Activated CD4-positive, CD25-positive, alpha-beta regulatory T cell (primary cell): ENCODE results near the gene POLDIP3.

Experiments used
- DNase-seq, 4 experiments: peaks; one replicate each; lab custom pipeline; 2025; lab: John Stamatoyannopoulos, UW

POLDIP3 gene, protein sequence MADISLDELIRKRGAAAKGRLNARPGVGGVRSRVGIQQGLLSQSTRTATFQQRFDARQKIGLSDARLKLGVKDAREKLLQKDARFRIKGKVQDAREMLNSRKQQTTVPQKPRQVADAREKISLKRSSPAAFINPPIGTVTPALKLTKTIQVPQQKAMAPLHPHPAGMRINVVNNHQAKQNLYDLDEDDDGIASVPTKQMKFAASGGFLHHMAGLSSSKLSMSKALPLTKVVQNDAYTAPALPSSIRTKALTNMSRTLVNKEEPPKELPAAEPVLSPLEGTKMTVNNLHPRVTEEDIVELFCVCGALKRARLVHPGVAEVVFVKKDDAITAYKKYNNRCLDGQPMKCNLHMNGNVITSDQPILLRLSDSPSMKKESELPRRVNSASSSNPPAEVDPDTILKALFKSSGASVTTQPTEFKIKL

DNA sequence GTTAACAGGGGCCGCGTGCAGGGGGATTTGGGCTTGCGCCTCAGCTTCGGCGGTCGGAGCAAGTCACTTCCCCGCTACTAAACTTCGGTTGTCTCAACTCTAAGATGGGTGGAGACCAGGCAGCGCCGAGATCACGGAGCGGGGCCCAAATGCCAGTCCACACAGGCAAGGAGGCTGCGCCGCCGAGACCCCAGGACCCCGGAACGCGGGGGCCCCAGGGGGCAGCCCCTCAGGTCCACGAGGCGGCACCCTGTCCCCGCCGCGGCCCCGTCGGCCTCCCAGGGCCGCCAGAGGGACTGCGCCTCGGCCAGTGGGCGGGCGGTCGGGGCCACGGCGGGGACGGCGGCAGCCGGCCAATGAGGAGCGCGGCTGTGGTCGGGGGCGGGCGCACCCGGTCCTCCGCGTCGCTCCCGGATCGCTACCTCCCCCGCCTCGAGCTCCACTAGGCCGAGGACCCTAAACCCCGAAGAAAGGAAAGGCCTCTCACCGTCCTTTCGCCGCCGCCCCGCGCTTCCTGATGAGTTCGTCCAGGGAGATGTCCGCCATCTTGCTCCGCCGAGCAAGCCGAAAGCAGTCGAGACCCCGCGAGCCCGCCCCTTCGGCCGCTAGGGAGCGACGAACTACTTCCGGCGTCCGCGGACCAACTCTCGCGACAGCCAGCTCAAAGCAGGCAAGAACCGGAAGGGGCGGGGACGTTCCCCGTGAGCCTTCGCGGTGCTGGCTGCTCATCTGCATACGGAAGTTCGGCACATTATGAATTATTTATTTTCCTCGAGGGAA is at the start of gene POLDIP3:
Gene POLDIP3, minus strand, starts transcription at position 572 of the 780 bp plus-strand sequence. Its CDS starts 26 bp downstream, at position 546.
- DNase-seq, result peak; percentile 96 to 99 (median 98)

GRCh38 chr22:42661985-42662831 is 47.5 kb upstream of the POLDIP3 start:
- DNase-seq, result peak; percentile 61 to 77 (median 68)

DNA sequence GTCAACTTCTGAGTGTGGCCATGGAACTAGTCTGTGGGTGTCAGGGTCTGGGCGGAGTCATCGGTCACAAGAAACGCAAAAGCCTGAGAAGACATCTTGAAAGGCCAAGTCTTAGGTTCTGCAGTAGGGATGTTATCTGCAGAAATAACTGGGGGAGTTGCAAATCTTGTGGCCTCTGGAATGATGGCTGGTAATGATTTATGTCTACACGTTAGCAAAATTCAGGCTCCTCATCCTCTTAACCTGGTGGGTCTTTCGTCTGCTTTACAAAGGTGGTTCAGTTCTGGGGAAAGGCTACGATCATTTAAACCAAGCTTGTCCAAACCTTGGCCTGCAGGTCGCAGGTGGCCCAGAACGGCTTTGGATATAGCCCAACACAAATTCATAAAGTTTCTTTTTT is 41.9 kb upstream of the POLDIP3 start:
- no peak for DNase-seq

DNA sequence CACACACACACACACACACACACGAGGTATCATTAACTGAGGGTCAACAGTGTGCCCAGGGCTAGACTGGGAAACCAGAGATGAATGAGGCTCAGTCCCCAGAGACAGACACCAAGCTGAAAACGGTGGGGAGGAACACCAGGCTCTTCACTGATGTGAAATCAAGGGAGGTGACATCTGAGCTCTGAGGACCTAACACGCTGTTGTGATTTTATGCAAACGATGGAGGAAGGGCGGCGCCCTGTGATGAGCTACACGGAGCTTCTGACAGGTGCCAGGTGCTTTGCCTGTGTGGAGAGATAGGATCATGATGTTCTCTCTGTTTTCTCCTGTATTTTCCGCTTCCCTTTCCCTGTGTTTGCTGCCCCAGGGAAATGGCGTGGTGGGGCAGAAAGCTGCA is 41.0 kb upstream of the POLDIP3 start:
- no peak for DNase-seq

DNA sequence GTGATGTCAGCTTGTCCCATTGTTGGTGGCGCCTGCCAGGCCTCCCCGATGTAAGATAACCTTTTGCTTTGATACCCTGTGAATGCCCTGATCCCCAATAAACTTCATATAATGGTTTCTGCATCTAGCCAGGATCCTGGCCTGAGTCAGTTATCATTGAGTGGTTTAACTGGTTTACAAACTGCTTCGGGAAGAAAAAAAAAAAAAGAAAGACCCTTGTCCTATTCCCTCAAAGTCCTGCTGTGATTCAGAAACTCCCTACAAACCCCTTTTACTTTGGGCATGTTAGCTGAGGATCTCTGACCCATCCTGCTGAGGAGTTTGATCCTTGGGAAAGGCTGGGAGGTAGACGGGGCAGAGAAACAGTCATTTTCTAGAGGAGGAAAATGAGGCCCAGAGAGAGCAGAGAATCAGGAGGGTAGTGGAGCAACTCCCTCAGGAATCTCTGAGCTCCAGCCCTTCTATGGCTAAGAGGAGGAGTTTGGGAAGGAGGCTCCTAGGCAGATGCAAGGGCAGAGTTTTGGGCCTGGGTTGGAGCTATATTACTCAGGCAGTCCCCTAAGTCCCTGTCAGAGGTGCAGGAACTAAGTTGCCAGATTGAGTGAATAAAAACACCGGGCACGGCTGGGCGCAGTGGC is 39.9 kb upstream of the POLDIP3 start:
- DNase-seq, result no peak

- no peak for DNase-seq
Observed at GRCh38 chr22:42653999-42654398, 39.3 kb upstream of the POLDIP3 start.

- DNase-seq, result no peak
Observed at GRCh38 chr22:42651134-42651533, 36.5 kb upstream of the POLDIP3 start.

GRCh38 chr22:42649246-42650099 is 34.8 kb upstream of the POLDIP3 start, which contains the start of gene CYB5R3:
Gene CYB5R3 (minus strand): TSS chr22:42649392. CDS start chr22:42649315, 77 bp downstream.
- peak; percentile 55 to 66 (median 61) for DNase-seq

DNA sequence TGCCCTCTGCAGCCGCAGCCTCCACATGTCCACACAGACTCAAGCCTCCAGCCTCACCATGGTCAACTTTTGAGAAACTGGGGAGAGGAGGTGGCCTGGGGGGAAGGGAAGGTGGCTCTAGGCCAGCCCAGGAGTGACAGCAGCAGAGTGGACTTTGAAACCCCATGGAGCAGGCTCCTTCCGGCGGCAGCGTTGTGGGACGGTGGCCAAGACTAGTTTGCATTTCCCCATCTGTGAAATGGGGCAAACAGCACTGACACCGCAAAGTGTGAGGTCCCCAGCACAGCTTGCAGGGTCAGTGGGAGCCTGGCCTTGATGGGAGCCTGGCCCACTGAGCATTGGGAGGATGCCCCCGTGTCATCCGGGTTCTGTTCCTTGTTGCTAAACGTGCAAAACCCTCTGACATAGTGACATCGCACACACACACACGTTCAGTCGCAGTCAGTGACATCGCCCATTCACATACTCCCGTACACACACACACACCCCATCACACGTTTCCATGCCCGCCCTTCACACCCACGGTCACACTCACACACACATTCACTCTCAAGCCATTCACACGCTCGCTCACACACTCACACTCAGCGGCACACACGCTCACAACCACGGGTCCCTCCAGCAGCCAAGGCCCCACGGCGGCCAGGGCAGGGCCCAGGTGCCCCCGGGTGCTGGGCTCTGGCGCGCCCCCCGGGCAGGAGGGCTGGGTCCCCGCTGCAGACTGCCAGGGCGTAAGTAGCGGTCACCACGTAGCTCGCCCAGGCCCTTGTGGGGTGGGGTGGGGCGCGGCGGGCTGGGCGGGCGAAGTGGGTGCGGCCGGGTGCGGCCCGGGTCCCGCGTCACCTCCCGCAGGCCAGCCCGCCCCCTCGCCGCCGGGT is 33.9 kb upstream of the POLDIP3 start:
- peak in 1 of 4 experiments; percentile 30 for DNase-seq

DNA sequence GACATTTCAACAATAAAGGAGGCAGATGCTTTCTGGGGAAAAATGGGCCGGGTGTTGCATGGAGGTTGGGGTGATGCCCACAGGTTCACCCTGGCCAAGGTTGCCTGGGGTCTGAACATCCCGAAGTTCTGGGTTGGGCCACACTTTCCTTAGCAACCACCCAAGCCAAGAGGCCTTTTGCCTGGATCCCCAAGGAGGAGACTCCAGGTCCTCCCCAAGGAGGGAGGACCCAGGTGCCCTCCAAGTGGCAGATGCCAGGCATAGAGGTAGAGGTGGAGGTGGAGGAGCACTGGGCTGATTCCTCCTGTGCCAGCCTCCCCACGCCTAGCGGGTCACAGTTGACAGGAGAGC is 33.3 kb upstream of the POLDIP3 start:
- DNase-seq, result no peak

DNA sequence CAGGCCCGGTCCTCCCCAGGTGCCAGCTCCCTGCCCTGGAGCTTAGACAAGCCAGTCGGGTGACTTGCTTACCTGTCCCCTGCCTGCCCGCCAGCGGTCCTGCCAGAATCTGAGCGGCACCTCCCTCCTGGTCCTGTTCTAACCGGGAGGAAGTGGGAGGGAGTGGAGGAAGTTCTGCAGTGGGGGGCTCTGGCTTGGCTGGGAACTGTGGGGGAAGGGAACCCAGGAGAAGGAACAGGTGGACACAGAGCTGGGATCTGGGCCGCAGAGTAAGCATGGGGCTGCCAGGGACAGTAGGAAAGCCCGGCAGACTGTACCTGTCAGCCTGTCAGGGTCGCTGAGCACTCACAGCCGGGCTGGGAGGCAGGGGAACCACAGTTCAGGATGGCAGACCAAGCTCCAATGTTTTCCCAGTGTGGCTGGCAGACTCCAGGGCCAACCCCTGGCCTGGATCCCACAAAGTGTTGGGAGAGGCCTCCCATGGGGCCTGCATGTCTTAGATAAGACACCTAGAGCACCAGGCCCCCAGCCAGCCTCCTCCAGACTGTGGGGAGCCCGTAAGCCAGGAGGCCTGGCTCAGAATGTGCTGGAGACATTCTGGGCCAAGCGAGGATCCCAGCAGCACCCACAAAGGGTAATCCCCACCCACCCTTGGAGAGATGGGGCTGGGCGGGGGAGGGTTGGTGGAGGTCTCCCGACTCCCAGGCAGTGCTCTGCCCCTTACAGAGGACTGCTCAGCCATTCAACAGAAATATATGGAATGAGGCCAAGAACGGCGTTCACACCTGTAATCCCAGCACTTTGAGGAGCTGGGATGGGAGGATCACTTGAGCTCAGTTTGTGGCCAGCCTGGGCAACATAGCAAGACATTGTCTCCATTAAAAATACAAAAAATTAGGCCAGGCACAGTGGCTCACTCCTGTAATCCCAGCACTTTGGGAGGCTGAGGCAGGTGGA is 32.2 kb upstream of the POLDIP3 start:
- DNase-seq, result no peak

GRCh38 chr22:42645938-42646568 is 31.4 kb upstream of the POLDIP3 start:
- DNase-seq, result no peak

DNA sequence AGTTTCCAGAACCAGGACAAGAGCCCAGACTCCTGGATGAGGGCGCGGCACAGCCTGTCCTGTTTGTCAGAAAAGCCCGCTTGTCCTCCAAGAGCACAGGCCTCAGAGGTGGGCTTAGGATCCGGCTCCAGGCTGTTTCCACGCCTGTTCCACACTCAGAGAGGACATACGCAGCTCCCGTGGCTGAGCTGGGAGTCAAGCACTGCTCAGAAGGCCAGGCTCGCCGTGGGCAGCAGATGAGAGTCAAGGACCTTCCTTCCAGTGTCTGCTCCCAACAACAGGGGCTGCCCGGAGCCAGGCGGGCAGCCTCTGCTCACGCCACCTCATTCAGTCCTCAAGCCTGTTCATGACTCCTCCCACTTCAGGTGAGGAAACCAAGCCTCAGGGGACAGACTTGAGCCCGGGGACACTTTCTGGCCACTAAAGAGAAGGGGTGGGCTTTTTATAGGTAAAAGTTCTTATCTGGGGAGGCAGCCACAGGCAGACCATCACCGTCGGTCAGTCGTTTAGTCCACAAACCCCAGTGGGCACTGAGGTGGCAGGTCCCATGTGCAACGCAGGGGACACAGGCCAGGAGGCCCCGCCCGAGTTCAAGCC is 30.8 kb upstream of the POLDIP3 start:
- DNase-seq, result no peak

DNA sequence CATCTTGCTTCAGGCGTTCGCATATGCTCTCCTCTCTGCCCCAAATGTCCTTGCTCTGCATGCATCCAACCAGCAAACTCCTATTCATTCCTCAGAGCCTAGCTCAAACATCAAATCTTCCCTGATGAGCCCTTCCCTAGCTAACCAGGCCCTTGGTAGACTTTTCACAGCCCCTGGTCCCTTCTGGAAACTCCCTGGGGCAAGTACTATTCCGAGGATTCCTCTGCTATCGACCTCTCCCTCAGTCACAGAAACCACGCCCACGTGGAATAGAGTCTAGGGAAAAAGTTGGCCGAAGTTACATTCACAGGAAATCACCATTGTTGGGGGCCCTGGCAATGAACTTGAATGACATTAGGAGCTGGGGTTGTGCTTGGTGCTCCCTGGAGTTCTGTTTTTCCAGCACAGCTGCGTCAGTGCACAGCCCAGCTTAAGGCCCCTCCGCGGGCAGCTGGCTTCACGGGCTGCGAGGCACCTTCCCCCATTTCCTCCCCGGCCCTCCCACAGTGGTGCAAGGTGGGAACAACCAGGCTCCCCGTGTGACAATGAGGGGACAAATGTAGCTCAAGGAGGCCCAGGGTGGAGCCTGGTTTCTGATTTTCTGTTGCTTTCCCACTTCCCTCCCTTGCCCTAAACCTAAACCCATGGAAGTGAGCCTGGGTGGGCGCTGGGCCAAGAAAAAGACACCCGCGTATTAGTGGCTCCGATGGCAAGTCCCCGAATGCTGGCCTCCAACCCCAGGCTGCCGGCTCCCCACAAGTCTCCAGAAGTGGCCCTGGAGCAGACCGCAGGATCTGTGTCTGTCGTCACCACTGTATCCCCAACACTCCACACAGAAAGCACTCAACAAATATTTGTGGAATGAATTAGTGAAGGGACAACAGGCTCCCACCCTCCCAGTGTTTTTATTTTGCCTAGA is 30.0 kb upstream of the POLDIP3 start:
- no peak for DNase-seq

GRCh38 chr22:42643634-42644421 is 29.1 kb upstream of the POLDIP3 start:
- DNase-seq, result no peak
